K562 (cell line): ENCODE measurements around the gene NR4A2. TPM values are rescaled to one million over a fixed set of nuclear protein-coding genes. Genes with fewer than 3 reads are reported as not detected.

Experiments used
- ATAC-seq: fragments of 200-7000 bp; cut with Tn5 transposase; 3 replicates; pipeline ENCODE4 v1.9.1; 2020; ENCODE audit warnings: moderate library complexity
- BruUV-seq: library from RNA; stranded (reverse); fragments of 400-500 nt; replicated peaks from 2 replicates; lab custom pipeline; 2021; lab: Mats Ljungman, UMichigan
- CTCF ChIA-PET: fragments of 300-600 bp; formaldehyde crosslinking; extraction: SDS; loops from one replicate; lab custom pipeline; 2021; ENCODE audit warnings: low intra/inter-chr PET ratio; lab: Yijun Ruan, JAX
- POLR2A ChIA-PET: fragments of 300-600, 350-650 bp; sonication (Branson Sonifier 250); formaldehyde crosslinking; extraction: SDS; loops from one replicate; lab custom pipeline; 2021; ENCODE audit warnings: antibody characterized with exemption, inconsistent platforms; lab: Yijun Ruan, JAX
- DNase-seq, 4 experiments: peaks; one replicate each; pipeline versions ENCODE4 v3.0.0 to v3.0.0-alpha.2; 2011 to 2018; ENCODE audit warnings: low spot score in 3 of 4, mixed read lengths in 3 of 4; ENCODE audit errors: extremely low read depth in 1 of 4
- FAIRE-seq: peaks from 2 replicates; lab custom pipeline; 2011; peaks lifted over from hg19 to GRCh38; lab: Jason Lieb, UNC
- H2AFZ ChIP-seq: 2 replicates; pipeline ENCODE4 v1.6.0; 2011; ENCODE audit warnings: low read depth, low read length, control low read depth, inconsistent platforms
- H3K27ac ChIP-seq: fragments of 200-600 bp; 3 replicates; pipeline ENCODE4 v1.8.0; 2011; ENCODE audit warnings: low read depth, mild to moderate bottlenecking, control low read depth, inconsistent platforms, low read length, moderate library complexity, mixed read lengths; ENCODE audit errors: extremely low read depth
- H3K27me3 ChIP-seq, 2 experiments: fragments of 300-600 bp in 1 of 2; 2 replicates in 1 of 2; 3 replicates in 1 of 2; pipeline versions ENCODE4 v1.6.0 to v1.8.0; 2011; ENCODE audit warnings: inconsistent platforms in 2 of 2, low read length in 2 of 2, mild to moderate bottlenecking in 1 of 2, mixed read lengths in 1 of 2, moderate library complexity in 1 of 2; ENCODE audit not compliant: control insufficient read depth in 2 of 2, insufficient read depth in 2 of 2
- H3K36me3 ChIP-seq: fragments of 300-600 bp; 3 replicates; pipeline ENCODE4 v1.8.0; 2011; ENCODE audit warnings: mild to moderate bottlenecking, low read length, inconsistent platforms; ENCODE audit not compliant: control insufficient read depth, insufficient read depth
- H3K4me1 ChIP-seq, 2 experiments: fragments of 200-600 bp in 1 of 2; replicated peaks in 1 of 2; 2 replicates in 1 of 2; 3 replicates in 1 of 2; pipeline versions ENCODE4 v1.5.1 to v1.8.0; 2011; ENCODE audit warnings: inconsistent platforms in 2 of 2, low read length in 2 of 2, mild to moderate bottlenecking in 1 of 2, mixed read lengths in 1 of 2, moderate library complexity in 1 of 2; ENCODE audit not compliant: control insufficient read depth in 2 of 2, insufficient read depth in 2 of 2
- H3K4me2 ChIP-seq: 2 replicates; pipeline ENCODE4 v1.6.1; 2011; ENCODE audit warnings: low read length, control low read depth, inconsistent platforms, mixed read lengths; ENCODE audit not compliant: insufficient read depth
- H3K4me3 ChIP-seq: fragments of 200-600 bp; sonication (generic), shearing (Covaris generic); 2 replicates; pipeline ENCODE4 v1.5.1; 2016; ENCODE audit warnings: control low read depth, inconsistent platforms
- H3K79me2 ChIP-seq: fragments of 200-600 bp; 3 replicates; pipeline ENCODE4 v1.8.0; 2011; ENCODE audit warnings: low read length, inconsistent platforms; ENCODE audit not compliant: control insufficient read depth, insufficient read depth
- H3K9ac ChIP-seq, 2 experiments: 2 replicates each; pipeline versions ENCODE4 v1.6.0 to v1.6.1; 2011; ENCODE audit warnings: low read depth in 2 of 2, low read length in 2 of 2, control low read depth in 1 of 2, inconsistent platforms in 1 of 2, mild to moderate bottlenecking in 1 of 2, mixed read lengths in 1 of 2; ENCODE audit not compliant: insufficient read depth in 1 of 2
- H3K9me1 ChIP-seq: one replicate; pipeline ENCODE4 v1.6.0; 2011; ENCODE audit warnings: inconsistent platforms, mild to moderate bottlenecking, low read length, moderate library complexity; ENCODE audit not compliant: control insufficient read depth, insufficient read depth
- H3K9me3 ChIP-seq: replicated peaks from 2 replicates; pipeline ENCODE4 v1.5.1; 2011; ENCODE audit warnings: low read depth, low read length, inconsistent platforms; ENCODE audit not compliant: control insufficient read depth, insufficient read depth
- H4K20me1 ChIP-seq: replicated peaks from 2 replicates; pipeline ENCODE4 v1.6.1; 2011; ENCODE audit warnings: low read length, inconsistent platforms, mixed read lengths; ENCODE audit not compliant: control insufficient read depth, insufficient read depth
- ETV5 ChIP-seq: sonication (generic); formaldehyde crosslinking; IDR thresholded peaks from 2 replicates; pipeline ENCODE4 v1.4.0; 2020; ENCODE audit warnings: low read depth, mild to moderate bottlenecking, missing genetic modification reagents
- PHF8 ChIP-seq: fragments of 200-600 bp; sonication (generic); IDR thresholded peaks from 2 replicates; pipeline ENCODE4 v1.6.1; 2012; ENCODE audit warnings: mixed run types, mild to moderate bottlenecking, inconsistent platforms, low read length, moderate library complexity, borderline replicate concordance
- ZBTB49 ChIP-seq: sonication (generic); formaldehyde crosslinking; IDR thresholded peaks from 2 replicates; pipeline ENCODE4 v1.8.0; 2022; ENCODE audit warnings: missing genetic modification reagents, mild to moderate bottlenecking, borderline replicate concordance
- ZBTB5 ChIP-seq: fragments of 450-650 bp; IDR thresholded peaks from 2 replicates; pipeline ENCODE4 v1.6.1; 2017; ENCODE audit warnings: antibody characterized with exemption
- WGBS: fragments of 100-300 bp; shearing (Covaris generic); methylation state at CpG from one replicate; pipeline ENCODE4 v1.1.6; 2016; ENCODE audit warnings: low coverage, mixed read lengths; ENCODE audit not compliant: insufficient coverage; ENCODE audit errors: missing lambda C conversion rate; 5-methylcytosine and 5-hydroxymethylcytosine counted together
- in situ Hi-C: fragments of 300-500 bp; cut with MboI; formaldehyde crosslinking; loops from 4 replicates; pipeline ENCODE4 v1.15.0; 2018; ENCODE audit warnings: inconsistent platforms, mixed read lengths
- intact Hi-C: fragments of 100-400 bp; cut with micrococcal nuclease; formaldehyde crosslinking; loops from 2 replicates; pipeline ENCODE4 v1.14.2; 2022
- polyA plus RNA-seq, 8 experiments: library from polyadenylated mRNA; depleted of rRNA in 4 of 8; stranded (reverse) in 5 of 8; unstranded in 3 of 8; fragments of >200 nt; fragmentation: Nextera tagmentation in 2 of 8; fragmentation: Illumina TruSeq in 1 of 8; extraction: Ambion mirVana in 2 of 8; extraction: Trizol in 1 of 8; gene quantifications; 2 replicates each; pipeline versions ENCODE4 v1.2.1 to v1.2.3, GENCODE V29; 2011 to 2014; ENCODE audit warnings: inconsistent platforms in 1 of 8, missing spikeins in 1 of 8
- total RNA-seq, 7 experiments: library from RNA; depleted of rRNA in 6 of 7; stranded (reverse); fragments of >200 nt in 6 of 7; fragmentation: Illumina TruSeq in 2 of 7; extraction: Trizol in 2 of 7; gene quantifications; 2 replicates each; pipeline versions ENCODE4 v1.2.1 to v1.2.3, GENCODE V29; 2011 to 2021; ENCODE audit warnings: low replicate concordance in 1 of 7

Gene NR4A2
- total and polyA plus RNA-seq, 9 of the 15 experiments (the other 6 are each of a cell fraction or from before 2014, with no cell fraction given), result 0.94 to 5.1 (median 1.3) TPM

GRCh38 chr2:156322686-156323231 lies 9.8 kb downstream of the NR4A2 start:
- in situ Hi-C loops, result no loop called here
- no peak overlapping the region for H3K9ac ChIP-seq
- no peaks in the 10 kb centered on the region for H3K79me2 ChIP-seq
- ChIA-PET CTCF (no interaction called here), POLR2A (interaction anchor here (0.6 kb wide), 1 partner anchor 979 kb away, joined by 3 read pairs; no protein-coding TSS in a partner anchor)
- H3K9me3 ChIP-seq, result 0 out of 2 replicates have a peak, but pooled peaks cover 2% of the 10 kb centered on the region
- 68% methylated on average over 26 of the region's 26 CpGs for WGBS
- no TSS peak for BruUV-seq
- no peak overlapping the region for H3K4me2 ChIP-seq
- ATAC-seq (no peak), FAIRE-seq (no peak), DNase-seq (no peak)
- intact Hi-C loops, result no loop called here
- no peaks in the 10 kb centered on the region for H3K9me1 ChIP-seq
- H3K27me3 ChIP-seq, result no peaks in the 10 kb centered on the region
- H3K27ac ChIP-seq, result no peak overlapping the region
- H2AFZ ChIP-seq, result no peak overlapping the region
- H3K4me1 ChIP-seq, result peaks cover 0 to 12% of the 10 kb centered on the region in 2 experiments; a peak in 2 of 5 replicates
- H3K4me3 ChIP-seq, result no peak overlapping the region
- H3K36me3 ChIP-seq, result peaks cover 13% of the 10 kb centered on the region; the same call in 2 of the 3 replicates
- TF ChIP-seq ZBTB49 (CRISPR knock-in tag) (no peak), PHF8 (no peak), ETV5 (CRISPR knock-in tag) (no peak), ZBTB5 (no peak)
- no peaks in the 10 kb centered on the region for H4K20me1 ChIP-seq
